GM23338 (cell line): ENCODE results near the gene STARD8. TPM values are rescaled to one million over a fixed set of nuclear protein-coding genes. Genes with fewer than 3 reads are reported as not detected.

Experiments used
- ATAC-seq: fragments of 200-7000 bp; cut with Tn5 transposase; 3 replicates; pipeline ENCODE4 v1.9.1; 2020
- DNase-seq: peaks from one replicate; pipeline ENCODE4 v3.0.0-alpha.2; 2015; ENCODE audit warnings: low spot score
- H2AFZ ChIP-seq: fragments of 200-600 bp; sonication (generic); 2 replicates; pipeline ENCODE4 v1.8.0; 2016; ENCODE audit warnings: antibody characterized with exemption, mild to moderate bottlenecking, moderate library complexity
- H3F3A ChIP-seq: fragments of 200-600 bp; sonication (generic); replicated peaks from 2 replicates; pipeline ENCODE4 v1.8.0; 2017; ENCODE audit warnings: antibody characterized with exemption, mixed run types, low read depth
- H3K27ac ChIP-seq: fragments of 200-600 bp; sonication (generic); 2 replicates; pipeline ENCODE4 v1.6.1; 2016; ENCODE audit warnings: low read depth
- H3K27me3 ChIP-seq: fragments of 200-600 bp; sonication (generic); 2 replicates; pipeline ENCODE4 v1.8.0; 2016; ENCODE audit warnings: mild to moderate bottlenecking, mixed run types, moderate library complexity; ENCODE audit not compliant: insufficient read depth
- H3K36me3 ChIP-seq: fragments of 200-600 bp; sonication (generic); 2 replicates; pipeline ENCODE4 v1.8.0; 2016; ENCODE audit warnings: mild to moderate bottlenecking; ENCODE audit not compliant: insufficient read depth
- H3K4me1 ChIP-seq: fragments of 200-600 bp; sonication (generic); 2 replicates; pipeline ENCODE4 v1.8.0; 2016; ENCODE audit warnings: mild to moderate bottlenecking, moderate library complexity; ENCODE audit not compliant: insufficient read depth
- H3K4me2 ChIP-seq: fragments of 200-600 bp; sonication (generic); 2 replicates; pipeline ENCODE4 v1.7.1; 2017; ENCODE audit warnings: mixed run types
- H3K4me3 ChIP-seq: fragments of 200-600 bp; sonication (generic); 2 replicates; pipeline ENCODE4 v1.6.1; 2016; ENCODE audit warnings: mixed run types
- H3K79me2 ChIP-seq: fragments of 200-600 bp; sonication (generic); replicated peaks from 2 replicates; pipeline ENCODE4 v1.8.0; 2017; ENCODE audit warnings: mild to moderate bottlenecking; ENCODE audit not compliant: insufficient read depth
- H3K9me2 ChIP-seq: fragments of 200-600 bp; sonication (generic); 2 replicates; pipeline ENCODE4 v1.8.0; 2017; ENCODE audit not compliant: insufficient read depth
- H4K20me1 ChIP-seq: fragments of 200-600 bp; sonication (generic); replicated peaks from 2 replicates; pipeline ENCODE4 v1.8.0; 2017; ENCODE audit warnings: mild to moderate bottlenecking; ENCODE audit not compliant: insufficient read depth
- H3K27ac Mint-ChIP-seq: 2 replicates; pipeline ENCODE4 v1.8.0; 2020; ENCODE audit warnings: inconsistent platforms, mild to moderate bottlenecking, moderate library complexity, mixed read lengths
- H3K27me3 Mint-ChIP-seq: 3 replicates; pipeline ENCODE4 v1.8.0; 2022; ENCODE audit warnings: low read depth, mild to moderate bottlenecking, moderate library complexity, mixed read lengths, inconsistent platforms; ENCODE audit not compliant: insufficient read depth, poor library complexity
- H3K36me3 Mint-ChIP-seq: 3 replicates; pipeline ENCODE4 v1.8.0; 2021; ENCODE audit warnings: low read depth, mild to moderate bottlenecking, inconsistent platforms, moderate library complexity, mixed read lengths
- H3K4me1 Mint-ChIP-seq: 3 replicates; pipeline ENCODE4 v1.8.0; 2020; ENCODE audit warnings: mild to moderate bottlenecking, inconsistent platforms, mixed read lengths
- H3K4me3 Mint-ChIP-seq: 3 replicates; pipeline ENCODE4 v1.8.0; 2021; ENCODE audit warnings: moderate library complexity, mild to moderate bottlenecking, inconsistent platforms, mixed read lengths
- H3K9me3 Mint-ChIP-seq: 3 replicates; pipeline ENCODE4 v1.8.0; 2020; ENCODE audit warnings: moderate library complexity, mild to moderate bottlenecking, inconsistent platforms, mixed read lengths
- CREB1 ChIP-seq: fragments of 250-450 bp; sonication (Bioruptor Pico); IDR thresholded peaks from 2 replicates; pipeline ENCODE4 v1.5.0; 2020; ENCODE audit warnings: low read depth, mild to moderate bottlenecking, moderate library complexity
- EZH2 ChIP-seq: fragments of 200-600 bp; sonication (generic); IDR thresholded peaks from one replicate; pipeline ENCODE4 v1.8.0; 2017; ENCODE audit warnings: antibody characterized with exemption, mild to moderate bottlenecking, low read depth; ENCODE audit not compliant: unreplicated experiment
- EZH2phosphoT487 ChIP-seq: fragments of 200-600 bp; sonication (generic); IDR thresholded peaks from one replicate; pipeline ENCODE4 v1.8.1; 2018; ENCODE audit warnings: antibody characterized with exemption; ENCODE audit not compliant: unreplicated experiment
- JUNB ChIP-seq: IDR thresholded peaks from one replicate; pipeline ENCODE4 v1.6.1; 2016; ENCODE audit warnings: antibody characterized with exemption; ENCODE audit not compliant: unreplicated experiment
- NANOG ChIP-seq: IDR thresholded peaks from 2 replicates; pipeline ENCODE4 v1.6.1; 2016; ENCODE audit warnings: antibody characterized with exemption, borderline replicate concordance
- POLR2AphosphoS5 ChIP-seq: IDR thresholded peaks from 2 replicates; pipeline ENCODE4 v1.6.1; 2016; ENCODE audit warnings: antibody characterized with exemption, low read depth
- STAT1 ChIP-seq: IDR thresholded peaks from one replicate; pipeline ENCODE4 v1.6.1; 2016; ENCODE audit warnings: antibody characterized with exemption; ENCODE audit not compliant: unreplicated experiment
- ZNF114 ChIP-seq: fragments of 250-450 bp; sonication (Bioruptor Pico); IDR thresholded peaks from 2 replicates; pipeline ENCODE4 v1.5.0; 2020; ENCODE audit warnings: mild to moderate bottlenecking, moderate library complexity
- ZNF331 ChIP-seq: fragments of 250-450 bp; sonication (Bioruptor Pico); IDR thresholded peaks from 2 replicates; pipeline ENCODE4 v1.5.0; 2020; ENCODE audit warnings: low read depth, mild to moderate bottlenecking, moderate library complexity
- polyA plus RNA-seq: library from polyadenylated mRNA; unstranded; fragments of >200 nt; fragmentation: Nextera tagmentation; extraction: Ambion mirVana; gene quantifications from 2 replicates; pipeline ENCODE4 v1.2.1, GENCODE V29; 2016
- total RNA-seq: library from RNA; depleted of rRNA; stranded (reverse); fragments of >200 nt; shearing (Covaris generic); gene quantifications from 2 replicates; pipeline ENCODE4 v1.2.3, GENCODE V29; 2014
- TF ChIP-seq, protein P1 (sequence below): IDR thresholded peaks from 2 replicates; pipeline ENCODE4 v1.6.1; 2016; ENCODE audit warnings: antibody characterized with exemption
- TF ChIP-seq, protein P2 (sequence below): fragments of 250-450 bp; sonication (Bioruptor Pico); IDR thresholded peaks from 2 replicates; pipeline ENCODE4 v1.5.0; 2020; ENCODE audit warnings: mild to moderate bottlenecking, moderate library complexity
- TF ChIP-seq, protein P3 (sequence below): IDR thresholded peaks from one replicate; pipeline ENCODE4 v1.6.1; 2018; ENCODE audit warnings: antibody characterized with exemption; ENCODE audit not compliant: unreplicated experiment
- TF ChIP-seq, protein P4 (sequence below), 2 experiments: fragments of 200-600 bp in 1 of 2; sonication (generic) in 1 of 2; conservative IDR thresholded peaks; 2 replicates each; pipeline versions ENCODE4 v1.5.1 to v1.6.1; 2016 to 2017; ENCODE audit warnings: antibody characterized with exemption in 2 of 2, low read depth in 2 of 2, mild to moderate bottlenecking in 2 of 2, moderate library complexity in 1 of 2

Gene STARD8
- total and polyA plus RNA-seq, 2 experiments from 2014 or later: 0.74 to 5.6 TPM

DNA sequence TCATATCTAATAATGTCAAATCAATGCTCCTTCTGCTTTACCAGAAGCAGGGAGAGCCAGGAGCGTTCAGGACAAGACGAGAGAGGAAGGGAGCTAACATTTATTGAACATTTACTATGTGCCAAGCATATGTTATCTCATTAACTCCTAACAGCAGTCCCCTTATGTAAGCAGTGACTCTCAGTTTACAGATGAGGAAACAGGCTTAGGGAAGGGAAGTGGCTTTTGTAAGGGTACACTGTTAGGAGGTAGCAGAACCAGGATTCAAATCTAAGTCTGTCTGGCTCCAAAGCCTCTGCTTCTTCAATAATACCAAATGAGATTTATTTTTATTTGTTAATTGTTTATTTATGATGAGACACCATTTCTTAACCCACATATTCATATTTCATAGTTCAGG, 2.6 kb upstream of the STARD8 start:
- DNase-seq (no peak), ATAC-seq (no peak)
- Histone ChIP-seq H3K4me3 (no peak overlapping the region), H3K27me3 (0 out of 2 replicates have a peak, but pooled peaks cover 5% of the 10 kb centered on the region), H3F3A (no peaks in the 10 kb centered on the region), H3K4me1 (peaks cover 12% of the 10 kb centered on the region), H3K9me2 (no peaks in the 10 kb centered on the region), H3K79me2 (no peaks in the 10 kb centered on the region), H4K20me1 (no peaks in the 10 kb centered on the region), H3K36me3 (no peaks in the 10 kb centered on the region), H2AFZ (no peak overlapping the region), H3K4me2 (no peak overlapping the region), H3K27ac (no peak overlapping the region)
- Mint-ChIP-seq H3K4me3 (no peak overlapping the region), H3K36me3 (no peaks in the 10 kb centered on the region), H3K27ac (no peak overlapping the region), H3K27me3 (peaks cover 4% of the 10 kb centered on the region), H3K9me3 (no peaks in the 10 kb centered on the region), H3K4me1 (peaks cover 11% of the 10 kb centered on the region)
- TF ChIP-seq EZH2 (no peak), NANOG (no peak), POLR2AphosphoS5 (no peak), ZNF114 (no peak), ZNF331 (CRISPR knock-in tag) (no peak), STAT1 (no peak), CREB1 (no peak), JUNB (no peak), EZH2phosphoT487 (no peak)
- TF ChIP-seq, protein P1, sequence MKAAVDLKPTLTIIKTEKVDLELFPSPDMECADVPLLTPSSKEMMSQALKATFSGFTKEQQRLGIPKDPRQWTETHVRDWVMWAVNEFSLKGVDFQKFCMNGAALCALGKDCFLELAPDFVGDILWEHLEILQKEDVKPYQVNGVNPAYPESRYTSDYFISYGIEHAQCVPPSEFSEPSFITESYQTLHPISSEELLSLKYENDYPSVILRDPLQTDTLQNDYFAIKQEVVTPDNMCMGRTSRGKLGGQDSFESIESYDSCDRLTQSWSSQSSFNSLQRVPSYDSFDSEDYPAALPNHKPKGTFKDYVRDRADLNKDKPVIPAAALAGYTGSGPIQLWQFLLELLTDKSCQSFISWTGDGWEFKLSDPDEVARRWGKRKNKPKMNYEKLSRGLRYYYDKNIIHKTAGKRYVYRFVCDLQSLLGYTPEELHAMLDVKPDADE: no peak
- TF ChIP-seq, protein P2, sequence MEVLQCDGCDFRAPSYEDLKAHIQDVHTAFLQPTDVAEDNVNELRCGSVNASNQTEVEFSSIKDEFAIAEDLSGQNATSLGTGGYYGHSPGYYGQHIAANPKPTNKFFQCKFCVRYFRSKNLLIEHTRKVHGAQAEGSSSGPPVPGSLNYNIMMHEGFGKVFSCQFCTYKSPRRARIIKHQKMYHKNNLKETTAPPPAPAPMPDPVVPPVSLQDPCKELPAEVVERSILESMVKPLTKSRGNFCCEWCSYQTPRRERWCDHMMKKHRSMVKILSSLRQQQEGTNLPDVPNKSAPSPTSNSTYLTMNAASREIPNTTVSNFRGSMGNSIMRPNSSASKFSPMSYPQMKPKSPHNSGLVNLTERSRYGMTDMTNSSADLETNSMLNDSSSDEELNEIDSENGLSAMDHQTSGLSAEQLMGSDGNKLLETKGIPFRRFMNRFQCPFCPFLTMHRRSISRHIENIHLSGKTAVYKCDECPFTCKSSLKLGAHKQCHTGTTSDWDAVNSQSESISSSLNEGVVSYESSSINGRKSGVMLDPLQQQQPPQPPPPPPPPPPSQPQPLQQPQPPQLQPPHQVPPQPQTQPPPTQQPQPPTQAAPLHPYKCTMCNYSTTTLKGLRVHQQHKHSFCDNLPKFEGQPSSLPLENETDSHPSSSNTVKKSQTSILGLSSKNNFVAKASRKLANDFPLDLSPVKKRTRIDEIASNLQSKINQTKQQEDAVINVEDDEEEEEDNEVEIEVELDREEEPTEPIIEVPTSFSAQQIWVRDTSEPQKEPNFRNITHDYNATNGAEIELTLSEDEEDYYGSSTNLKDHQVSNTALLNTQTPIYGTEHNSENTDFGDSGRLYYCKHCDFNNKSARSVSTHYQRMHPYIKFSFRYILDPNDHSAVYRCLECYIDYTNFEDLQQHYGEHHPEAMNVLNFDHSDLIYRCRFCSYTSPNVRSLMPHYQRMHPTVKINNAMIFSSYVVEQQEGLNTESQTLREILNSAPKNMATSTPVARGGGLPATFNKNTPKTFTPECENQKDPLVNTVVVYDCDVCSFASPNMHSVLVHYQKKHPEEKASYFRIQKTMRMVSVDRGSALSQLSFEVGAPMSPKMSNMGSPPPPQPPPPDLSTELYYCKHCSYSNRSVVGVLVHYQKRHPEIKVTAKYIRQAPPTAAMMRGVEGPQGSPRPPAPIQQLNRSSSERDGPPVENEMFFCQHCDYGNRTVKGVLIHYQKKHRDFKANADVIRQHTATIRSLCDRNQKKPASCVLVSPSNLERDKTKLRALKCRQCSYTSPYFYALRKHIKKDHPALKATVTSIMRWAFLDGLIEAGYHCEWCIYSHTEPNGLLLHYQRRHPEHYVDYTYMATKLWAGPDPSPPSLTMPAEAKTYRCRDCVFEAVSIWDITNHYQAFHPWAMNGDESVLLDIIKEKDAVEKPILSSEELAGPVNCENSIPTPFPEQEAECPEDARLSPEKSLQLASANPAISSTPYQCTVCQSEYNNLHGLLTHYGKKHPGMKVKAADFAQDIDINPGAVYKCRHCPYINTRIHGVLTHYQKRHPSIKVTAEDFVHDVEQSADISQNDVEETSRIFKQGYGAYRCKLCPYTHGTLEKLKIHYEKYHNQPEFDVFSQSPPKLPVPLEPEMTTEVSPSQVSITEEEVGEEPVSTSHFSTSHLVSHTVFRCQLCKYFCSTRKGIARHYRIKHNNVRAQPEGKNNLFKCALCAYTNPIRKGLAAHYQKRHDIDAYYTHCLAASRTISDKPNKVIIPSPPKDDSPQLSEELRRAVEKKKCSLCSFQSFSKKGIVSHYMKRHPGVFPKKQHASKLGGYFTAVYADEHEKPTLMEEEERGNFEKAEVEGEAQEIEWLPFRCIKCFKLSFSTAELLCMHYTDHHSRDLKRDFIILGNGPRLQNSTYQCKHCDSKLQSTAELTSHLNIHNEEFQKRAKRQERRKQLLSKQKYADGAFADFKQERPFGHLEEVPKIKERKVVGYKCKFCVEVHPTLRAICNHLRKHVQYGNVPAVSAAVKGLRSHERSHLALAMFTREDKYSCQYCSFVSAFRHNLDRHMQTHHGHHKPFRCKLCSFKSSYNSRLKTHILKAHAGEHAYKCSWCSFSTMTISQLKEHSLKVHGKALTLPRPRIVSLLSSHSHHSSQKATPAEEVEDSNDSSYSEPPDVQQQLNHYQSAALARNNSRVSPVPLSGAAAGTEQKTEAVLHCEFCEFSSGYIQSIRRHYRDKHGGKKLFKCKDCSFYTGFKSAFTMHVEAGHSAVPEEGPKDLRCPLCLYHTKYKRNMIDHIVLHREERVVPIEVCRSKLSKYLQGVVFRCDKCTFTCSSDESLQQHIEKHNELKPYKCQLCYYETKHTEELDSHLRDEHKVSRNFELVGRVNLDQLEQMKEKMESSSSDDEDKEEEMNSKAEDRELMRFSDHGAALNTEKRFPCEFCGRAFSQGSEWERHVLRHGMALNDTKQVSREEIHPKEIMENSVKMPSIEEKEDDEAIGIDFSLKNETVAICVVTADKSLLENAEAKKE (CRISPR knock-in tag): no peak
- TF ChIP-seq, protein P3, sequence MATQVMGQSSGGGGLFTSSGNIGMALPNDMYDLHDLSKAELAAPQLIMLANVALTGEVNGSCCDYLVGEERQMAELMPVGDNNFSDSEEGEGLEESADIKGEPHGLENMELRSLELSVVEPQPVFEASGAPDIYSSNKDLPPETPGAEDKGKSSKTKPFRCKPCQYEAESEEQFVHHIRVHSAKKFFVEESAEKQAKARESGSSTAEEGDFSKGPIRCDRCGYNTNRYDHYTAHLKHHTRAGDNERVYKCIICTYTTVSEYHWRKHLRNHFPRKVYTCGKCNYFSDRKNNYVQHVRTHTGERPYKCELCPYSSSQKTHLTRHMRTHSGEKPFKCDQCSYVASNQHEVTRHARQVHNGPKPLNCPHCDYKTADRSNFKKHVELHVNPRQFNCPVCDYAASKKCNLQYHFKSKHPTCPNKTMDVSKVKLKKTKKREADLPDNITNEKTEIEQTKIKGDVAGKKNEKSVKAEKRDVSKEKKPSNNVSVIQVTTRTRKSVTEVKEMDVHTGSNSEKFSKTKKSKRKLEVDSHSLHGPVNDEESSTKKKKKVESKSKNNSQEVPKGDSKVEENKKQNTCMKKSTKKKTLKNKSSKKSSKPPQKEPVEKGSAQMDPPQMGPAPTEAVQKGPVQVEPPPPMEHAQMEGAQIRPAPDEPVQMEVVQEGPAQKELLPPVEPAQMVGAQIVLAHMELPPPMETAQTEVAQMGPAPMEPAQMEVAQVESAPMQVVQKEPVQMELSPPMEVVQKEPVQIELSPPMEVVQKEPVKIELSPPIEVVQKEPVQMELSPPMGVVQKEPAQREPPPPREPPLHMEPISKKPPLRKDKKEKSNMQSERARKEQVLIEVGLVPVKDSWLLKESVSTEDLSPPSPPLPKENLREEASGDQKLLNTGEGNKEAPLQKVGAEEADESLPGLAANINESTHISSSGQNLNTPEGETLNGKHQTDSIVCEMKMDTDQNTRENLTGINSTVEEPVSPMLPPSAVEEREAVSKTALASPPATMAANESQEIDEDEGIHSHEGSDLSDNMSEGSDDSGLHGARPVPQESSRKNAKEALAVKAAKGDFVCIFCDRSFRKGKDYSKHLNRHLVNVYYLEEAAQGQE: no peak
- TF ChIP-seq, protein P4, sequence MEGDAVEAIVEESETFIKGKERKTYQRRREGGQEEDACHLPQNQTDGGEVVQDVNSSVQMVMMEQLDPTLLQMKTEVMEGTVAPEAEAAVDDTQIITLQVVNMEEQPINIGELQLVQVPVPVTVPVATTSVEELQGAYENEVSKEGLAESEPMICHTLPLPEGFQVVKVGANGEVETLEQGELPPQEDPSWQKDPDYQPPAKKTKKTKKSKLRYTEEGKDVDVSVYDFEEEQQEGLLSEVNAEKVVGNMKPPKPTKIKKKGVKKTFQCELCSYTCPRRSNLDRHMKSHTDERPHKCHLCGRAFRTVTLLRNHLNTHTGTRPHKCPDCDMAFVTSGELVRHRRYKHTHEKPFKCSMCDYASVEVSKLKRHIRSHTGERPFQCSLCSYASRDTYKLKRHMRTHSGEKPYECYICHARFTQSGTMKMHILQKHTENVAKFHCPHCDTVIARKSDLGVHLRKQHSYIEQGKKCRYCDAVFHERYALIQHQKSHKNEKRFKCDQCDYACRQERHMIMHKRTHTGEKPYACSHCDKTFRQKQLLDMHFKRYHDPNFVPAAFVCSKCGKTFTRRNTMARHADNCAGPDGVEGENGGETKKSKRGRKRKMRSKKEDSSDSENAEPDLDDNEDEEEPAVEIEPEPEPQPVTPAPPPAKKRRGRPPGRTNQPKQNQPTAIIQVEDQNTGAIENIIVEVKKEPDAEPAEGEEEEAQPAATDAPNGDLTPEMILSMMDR (conservative IDR thresholded peaks at IDR 0.05; ENCODE audit: low read depth in 2 of 2): no peak
